DND-41 (cell line): ENCODE results near the gene DGKI.

Source experiments
- CTCF ChIP-seq: IDR thresholded peaks from 2 replicates; pipeline ENCODE4 v1.5.1; 2012; ENCODE audit warnings: borderline replicate concordance, low read length, moderate library complexity, mild to moderate bottlenecking; ENCODE audit not compliant: poor library complexity, severe bottlenecking; ENCODE audit errors: extremely low read depth
- EZH2 ChIP-seq: IDR thresholded peaks from 3 replicates; pipeline ENCODE4 v1.6.1; 2012; ENCODE audit warnings: borderline replicate concordance, low read depth, mild to moderate bottlenecking, moderate library complexity, low read length, inconsistent platforms; ENCODE audit not compliant: severe bottlenecking

- no peak for TF ChIP-seq CTCF
- no peak for TF ChIP-seq EZH2
Observed at GRCh38 chr7:137684316-137684715, 162.5 kb downstream of the DGKI start.
